Endothelial cell of umbilical vein (primary cell): Measurements from ENCODE around the gene C9orf153. TPM values are rescaled to one million over a fixed set of nuclear protein-coding genes. Genes with fewer than 3 reads are reported as not detected.

ENCODE experiments used
- BruUV-seq: library from RNA; stranded (reverse); fragments of 400-500 nt; replicated peaks from 2 replicates; lab custom pipeline; 2021; lab: Mats Ljungman, UMichigan
- CTCF ChIA-PET: fragments of 300-600, 350-600 bp; sonication (Branson Sonifier 250); formaldehyde crosslinking; loops from one replicate; lab custom pipeline; 2021; ENCODE audit warnings: antibody characterized with exemption, inconsistent platforms; lab: Charles Lee
- POLR2A ChIA-PET: fragments of 300-600, 350-600 bp; sonication (Branson Sonifier 250); formaldehyde crosslinking; loops from one replicate; lab custom pipeline; 2021; ENCODE audit warnings: antibody characterized with exemption, inconsistent platforms; lab: Charles Lee
- DNase-seq: peaks from one replicate; pipeline ENCODE4 v3.0.0-alpha.2; 2011; ENCODE audit warnings: low read depth, low spot score
- FAIRE-seq: peaks from 2 replicates; lab custom pipeline; 2011; peaks lifted over from hg19 to GRCh38; lab: Jason Lieb, UNC
- H2AFZ ChIP-seq: 2 replicates; pipeline ENCODE4 v1.6.0; 2012; ENCODE audit warnings: low read depth, low read length, control low read depth, inconsistent platforms
- H3K27ac ChIP-seq: 2 replicates; pipeline ENCODE4 v1.5.1; 2011; ENCODE audit warnings: low read depth, mild to moderate bottlenecking, control low read depth, low read length, moderate library complexity; ENCODE audit not compliant: insufficient read depth
- H3K27me3 ChIP-seq, 2 experiments: 2 replicates each; pipeline versions ENCODE4 v1.6.0 to v1.6.1; 2011; ENCODE audit warnings: low read length in 2 of 2, mixed read lengths in 1 of 2; ENCODE audit not compliant: control insufficient read depth in 2 of 2, insufficient read depth in 2 of 2
- H3K36me3 ChIP-seq, 2 experiments: 2 replicates in 1 of 2; 3 replicates in 1 of 2; pipeline ENCODE4 v1.5.1; 2011; ENCODE audit warnings: low read length in 2 of 2, mild to moderate bottlenecking in 1 of 2, moderate library complexity in 1 of 2; ENCODE audit not compliant: control insufficient read depth in 2 of 2, insufficient read depth in 2 of 2; ENCODE audit errors: extremely low read depth in 1 of 2
- H3K4me1 ChIP-seq: 3 replicates; pipeline ENCODE4 v1.5.1; 2011; ENCODE audit warnings: mild to moderate bottlenecking, low read length; ENCODE audit not compliant: control insufficient read depth, insufficient read depth; ENCODE audit errors: extremely low read depth
- H3K4me2 ChIP-seq: 2 replicates; pipeline ENCODE4 v1.6.1; 2011; ENCODE audit warnings: low read length, control low read depth, mixed read lengths; ENCODE audit not compliant: insufficient read depth
- H3K4me3 ChIP-seq, 3 experiments: fragments of 200-600 bp in 1 of 3; sonication (generic), shearing (Covaris generic) in 1 of 3; replicated peaks in 1 of 3; 2 replicates each; pipeline ENCODE4 v1.5.1; 2011 to 2016; ENCODE audit warnings: control low read depth in 3 of 3, low read length in 3 of 3, mild to moderate bottlenecking in 2 of 3, inconsistent platforms in 1 of 3, low read depth in 1 of 3, moderate library complexity in 1 of 3; ENCODE audit not compliant: insufficient read depth in 1 of 3
- H3K79me2 ChIP-seq: 2 replicates; pipeline ENCODE4 v1.6.0; 2012; ENCODE audit warnings: low read length, inconsistent platforms; ENCODE audit not compliant: control insufficient read depth, insufficient read depth
- H3K9ac ChIP-seq: replicated peaks from 2 replicates; pipeline ENCODE3; 2011; ENCODE audit warnings: low read length, control low read depth; ENCODE audit not compliant: insufficient read depth; ENCODE audit errors: extremely low read depth
- H3K9me1 ChIP-seq: replicated peaks from 3 replicates; pipeline ENCODE4 v1.6.0; 2011; ENCODE audit warnings: mild to moderate bottlenecking, low read length; ENCODE audit not compliant: control insufficient read depth, insufficient read depth; ENCODE audit errors: extremely low read depth
- H3K9me3 ChIP-seq: replicated peaks from 2 replicates; pipeline ENCODE4 v1.5.1; 2012; ENCODE audit warnings: low read length, inconsistent platforms; ENCODE audit not compliant: control insufficient read depth, insufficient read depth
- H4K20me1 ChIP-seq: replicated peaks from 2 replicates; pipeline ENCODE3; 2011; ENCODE audit warnings: mild to moderate bottlenecking, low read length; ENCODE audit not compliant: control insufficient read depth, insufficient read depth; ENCODE audit errors: extremely low read depth
- EZH2 ChIP-seq: IDR thresholded peaks from 2 replicates; pipeline ENCODE4 v1.6.1; 2012; ENCODE audit warnings: borderline replicate concordance, low read depth, mild to moderate bottlenecking, moderate library complexity, low read length, inconsistent platforms; ENCODE audit not compliant: severe bottlenecking
- FOS ChIP-seq: IDR thresholded peaks from 2 replicates; pipeline ENCODE4 v1.6.1; 2011; ENCODE audit warnings: mild to moderate bottlenecking, low read length, moderate library complexity, borderline replicate concordance; ENCODE audit not compliant: insufficient read depth
- GATA2 ChIP-seq: IDR thresholded peaks from 2 replicates; pipeline ENCODE4 v1.7.0; 2011; ENCODE audit warnings: low read depth, mild to moderate bottlenecking, moderate library complexity, mixed read lengths, low read length; ENCODE audit not compliant: insufficient read length, insufficient read depth
- JUN ChIP-seq: IDR thresholded peaks from 2 replicates; pipeline ENCODE4 v1.6.1; 2011; ENCODE audit warnings: borderline replicate concordance, low read depth; ENCODE audit not compliant: insufficient read length, insufficient read depth
- MYC ChIP-seq: IDR thresholded peaks from one replicate; pipeline ENCODE4 v1.6.1; 2011; ENCODE audit warnings: mild to moderate bottlenecking, low read depth, low read length
- POLR2A ChIP-seq: IDR thresholded peaks from 2 replicates; pipeline ENCODE4 v1.6.1; 2012; ENCODE audit warnings: low read depth, mild to moderate bottlenecking, control low read depth, low read length
- POLR2AphosphoS5 ChIP-seq: IDR thresholded peaks from 2 replicates; pipeline ENCODE4 v1.6.1; 2012; ENCODE audit warnings: low read depth, mild to moderate bottlenecking, control low read depth, low read length, moderate library complexity; ENCODE audit not compliant: insufficient read depth
- dilution Hi-C: fragments of 300-500 bp; cut with MboI; formaldehyde crosslinking; loops from one replicate; pipeline ENCODE4 v1.15.0; 2019; ENCODE audit warnings: low sequenced_read_pairs; ENCODE audit not compliant: extremely low pct_ligation_motif_present
- intact Hi-C: fragments of 100-400 bp; cut with micrococcal nuclease; formaldehyde crosslinking; loops from one replicate; pipeline ENCODE4 v1.10.0; 2022
- polyA plus RNA-seq, 4 experiments: library from polyadenylated mRNA; depleted of rRNA in 3 of 4; stranded (reverse) in 3 of 4; unstranded in 1 of 4; fragments of >200 nt; gene quantifications; 2 replicates each; pipeline versions ENCODE4 v1.2.1 to v1.2.3, GENCODE V29; 2011 to 2012; ENCODE audit warnings: missing spikeins in 1 of 4
- total RNA-seq: library from RNA; stranded (reverse); gene quantifications from 2 replicates; pipeline ENCODE4 v1.2.3, GENCODE V29; 2021
- TF ChIP-seq, protein P1 (sequence below), 2 donors: IDR thresholded peaks; 1 replicate in 1 of 2; 2 replicates in 1 of 2; pipeline ENCODE4 v1.5.1; 2011; ENCODE audit warnings: low read length in 2 of 2, mild to moderate bottlenecking in 2 of 2, moderate library complexity in 2 of 2, control low read depth in 1 of 2, inconsistent platforms in 1 of 2, low read depth in 1 of 2; ENCODE audit not compliant: insufficient read depth in 1 of 2; ENCODE audit errors: extremely low read depth in 1 of 2
- TF ChIP-seq, protein P2 (sequence below): IDR thresholded peaks from 2 replicates; pipeline ENCODE4 v1.6.1; 2011; ENCODE audit not compliant: insufficient read depth, insufficient read length

C9orf153 gene
- total and polyA plus RNA-seq, 2 donors (not counting 3 experiments of a cell fraction or from before 2014, with no cell fraction given) = 0.66 TPM; not detected in 1

DNA sequence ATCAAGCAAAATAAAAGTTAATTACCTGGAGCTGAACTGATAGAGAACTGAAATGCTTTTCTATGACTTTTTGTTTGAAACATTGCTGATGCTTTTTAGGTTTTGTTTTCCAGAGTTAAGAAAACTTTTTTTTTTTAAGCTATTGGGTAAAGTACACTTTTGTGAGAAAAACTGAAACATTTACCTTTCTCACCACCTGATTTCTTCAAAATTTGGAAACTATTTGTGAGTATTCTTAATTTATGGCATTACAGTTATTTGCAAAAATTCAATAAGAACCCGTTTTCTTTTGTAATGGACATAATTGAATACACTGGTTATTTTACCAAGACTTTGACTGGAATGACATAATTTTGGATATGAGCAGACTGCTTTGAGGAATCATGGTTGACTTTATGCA is 6.6 kb downstream of the C9orf153 start:
- no peaks in the 10 kb centered on the region for H4K20me1 ChIP-seq
- CTCF ChIA-PET = no interaction called here
- H3K9me1 ChIP-seq = no peaks in the 10 kb centered on the region
- H3K27ac ChIP-seq = no peak overlapping the region
- H3K4me3 ChIP-seq = no peak overlapping the region
- no peaks in the 10 kb centered on the region for H3K79me2 ChIP-seq
- intact Hi-C loops (no loop called here), dilution Hi-C loops (no loop called here)
- POLR2A ChIA-PET = no interaction called here
- DNase-seq (no peak), FAIRE-seq (no peak)
- H3K27me3 ChIP-seq = no peaks in the 10 kb centered on the region
- no peak overlapping the region for H3K9ac ChIP-seq
- no peak overlapping the region for H3K4me2 ChIP-seq
- no peaks in the 10 kb centered on the region for H3K4me1 ChIP-seq
- BruUV-seq = no TSS peak
- no peak overlapping the region for H2AFZ ChIP-seq
- H3K9me3 ChIP-seq = no peaks in the 10 kb centered on the region
- TF ChIP-seq MYC (no peak), JUN (no peak), POLR2A (no peak), GATA2 (no peak), FOS (no peak), EZH2 (no peak), POLR2AphosphoS5 (no peak)
- TF ChIP-seq, protein P1, sequence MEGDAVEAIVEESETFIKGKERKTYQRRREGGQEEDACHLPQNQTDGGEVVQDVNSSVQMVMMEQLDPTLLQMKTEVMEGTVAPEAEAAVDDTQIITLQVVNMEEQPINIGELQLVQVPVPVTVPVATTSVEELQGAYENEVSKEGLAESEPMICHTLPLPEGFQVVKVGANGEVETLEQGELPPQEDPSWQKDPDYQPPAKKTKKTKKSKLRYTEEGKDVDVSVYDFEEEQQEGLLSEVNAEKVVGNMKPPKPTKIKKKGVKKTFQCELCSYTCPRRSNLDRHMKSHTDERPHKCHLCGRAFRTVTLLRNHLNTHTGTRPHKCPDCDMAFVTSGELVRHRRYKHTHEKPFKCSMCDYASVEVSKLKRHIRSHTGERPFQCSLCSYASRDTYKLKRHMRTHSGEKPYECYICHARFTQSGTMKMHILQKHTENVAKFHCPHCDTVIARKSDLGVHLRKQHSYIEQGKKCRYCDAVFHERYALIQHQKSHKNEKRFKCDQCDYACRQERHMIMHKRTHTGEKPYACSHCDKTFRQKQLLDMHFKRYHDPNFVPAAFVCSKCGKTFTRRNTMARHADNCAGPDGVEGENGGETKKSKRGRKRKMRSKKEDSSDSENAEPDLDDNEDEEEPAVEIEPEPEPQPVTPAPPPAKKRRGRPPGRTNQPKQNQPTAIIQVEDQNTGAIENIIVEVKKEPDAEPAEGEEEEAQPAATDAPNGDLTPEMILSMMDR (IDR thresholded peaks at IDR 0.05; ENCODE audit: extremely low read depth in 1 of 2, insufficient read depth in 1 of 2, low read depth in 1 of 2, low read length in 2 of 2) = no peak
- TF ChIP-seq, protein P2, sequence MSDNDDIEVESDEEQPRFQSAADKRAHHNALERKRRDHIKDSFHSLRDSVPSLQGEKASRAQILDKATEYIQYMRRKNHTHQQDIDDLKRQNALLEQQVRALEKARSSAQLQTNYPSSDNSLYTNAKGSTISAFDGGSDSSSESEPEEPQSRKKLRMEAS = no peak
- H3K36me3 ChIP-seq = no peaks in the 10 kb centered on the region
